ENCODE results near the gene ATRIP. TPM values are rescaled to one million over a fixed set of nuclear protein-coding genes. Genes with fewer than 3 reads are reported as not detected.
"Not testable (repeated sequence)": the region's sequence is repeated elsewhere in the genome, so short reads cannot be mapped to it uniquely, and the experiment has no call there.

The ATRIP gene
- total RNA-seq, 4 donors from 2014 or later: 5.6 to 14.1 (median 9.3) TPM

DNA sequence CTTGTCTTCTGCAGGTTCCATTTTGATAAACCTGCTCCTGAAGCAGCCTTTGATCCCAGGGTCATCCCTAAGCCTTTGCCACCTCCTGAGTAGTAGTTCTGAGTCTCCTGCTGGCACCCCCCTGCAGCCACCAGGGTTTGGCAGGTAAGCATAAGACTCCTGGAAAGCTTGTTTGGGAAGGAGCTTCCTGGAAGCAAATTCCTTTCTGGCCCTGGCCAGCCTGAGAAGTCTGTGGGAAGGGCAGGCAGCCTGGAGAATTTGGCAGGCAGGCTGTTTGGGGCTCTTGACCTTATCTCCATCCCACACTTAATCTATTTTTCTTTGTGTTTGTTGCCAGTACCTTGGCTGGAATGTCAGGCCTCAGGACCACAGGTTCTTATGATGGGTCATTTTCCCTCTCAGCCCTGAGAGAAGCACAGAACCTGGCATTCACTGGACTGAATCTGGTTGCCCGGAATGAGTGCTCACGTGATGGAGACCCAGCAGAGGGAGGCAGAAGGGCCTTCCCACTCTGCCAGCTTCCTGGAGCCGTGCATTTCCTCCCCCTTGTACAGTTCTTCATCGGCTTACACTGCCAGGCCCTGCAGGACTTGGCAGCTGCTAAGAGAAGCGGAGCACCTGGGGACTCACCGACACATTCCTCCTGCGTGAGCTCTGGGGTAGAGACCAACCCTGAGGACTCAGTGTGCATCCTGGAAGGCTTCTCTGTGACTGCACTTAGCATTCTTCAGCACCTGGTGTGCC is 13.4 kb downstream of the ATRIP start:
- WGBS, 2 donors: 48 to 63% methylated on average over 7 of the region's 7 CpGs
- H3K4me3 ChIP-seq (ENCODE audit: low read depth, poor library complexity, severe bottlenecking): no peak overlapping the region
- TF ChIP-seq, protein P1, sequence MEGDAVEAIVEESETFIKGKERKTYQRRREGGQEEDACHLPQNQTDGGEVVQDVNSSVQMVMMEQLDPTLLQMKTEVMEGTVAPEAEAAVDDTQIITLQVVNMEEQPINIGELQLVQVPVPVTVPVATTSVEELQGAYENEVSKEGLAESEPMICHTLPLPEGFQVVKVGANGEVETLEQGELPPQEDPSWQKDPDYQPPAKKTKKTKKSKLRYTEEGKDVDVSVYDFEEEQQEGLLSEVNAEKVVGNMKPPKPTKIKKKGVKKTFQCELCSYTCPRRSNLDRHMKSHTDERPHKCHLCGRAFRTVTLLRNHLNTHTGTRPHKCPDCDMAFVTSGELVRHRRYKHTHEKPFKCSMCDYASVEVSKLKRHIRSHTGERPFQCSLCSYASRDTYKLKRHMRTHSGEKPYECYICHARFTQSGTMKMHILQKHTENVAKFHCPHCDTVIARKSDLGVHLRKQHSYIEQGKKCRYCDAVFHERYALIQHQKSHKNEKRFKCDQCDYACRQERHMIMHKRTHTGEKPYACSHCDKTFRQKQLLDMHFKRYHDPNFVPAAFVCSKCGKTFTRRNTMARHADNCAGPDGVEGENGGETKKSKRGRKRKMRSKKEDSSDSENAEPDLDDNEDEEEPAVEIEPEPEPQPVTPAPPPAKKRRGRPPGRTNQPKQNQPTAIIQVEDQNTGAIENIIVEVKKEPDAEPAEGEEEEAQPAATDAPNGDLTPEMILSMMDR (IDR thresholded peaks at IDR 0.05): no peak
- no peak for TF ChIP-seq POLR2A (IDR thresholded peaks at IDR 0.05)
- intact Hi-C loops (cut with DNase I; ENCODE audit: low total_unique reads): loop anchor here (10.0 kb wide), 1 partner anchor 85 kb away; no protein-coding TSS in a partner anchor
- DNase-seq (ENCODE audit: low spot score in 2 of 2): no peak

DNA sequence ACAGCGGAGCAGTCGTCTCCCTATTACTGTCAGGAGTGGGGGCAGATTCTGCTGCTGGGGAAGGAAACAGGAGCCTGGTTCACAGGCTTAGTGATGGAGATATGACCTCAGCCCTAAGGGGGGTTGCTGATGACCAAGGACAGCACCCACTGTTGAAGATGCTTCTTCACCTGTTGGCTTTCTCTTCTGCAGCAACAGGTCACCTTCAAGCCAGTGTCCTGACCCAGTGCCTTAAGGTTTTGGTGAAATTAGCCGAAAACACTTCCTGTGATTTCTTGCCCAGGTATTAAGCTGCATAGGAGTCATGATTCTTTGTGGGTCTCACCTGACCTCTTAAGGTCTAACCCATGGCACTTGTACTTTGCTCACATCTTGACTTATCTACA is 14.0 kb downstream of the ATRIP start:
- no peak for DNase-seq (ENCODE audit: low spot score in 2 of 2)
- no peak overlapping the region for H3K4me3 ChIP-seq (ENCODE audit: low read depth, poor library complexity, severe bottlenecking)
- intact Hi-C loops (cut with DNase I; ENCODE audit: low total_unique reads): loop anchor here (10.0 kb wide), 1 partner anchor 84 kb away; no protein-coding TSS in a partner anchor
- 80 to 90% methylated on average over 3 of the region's 3 CpGs for WGBS, 2 donors
- TF ChIP-seq, protein P1 (IDR thresholded peaks at IDR 0.05): no peak
- no peak for TF ChIP-seq POLR2A (IDR thresholded peaks at IDR 0.05)

DNA sequence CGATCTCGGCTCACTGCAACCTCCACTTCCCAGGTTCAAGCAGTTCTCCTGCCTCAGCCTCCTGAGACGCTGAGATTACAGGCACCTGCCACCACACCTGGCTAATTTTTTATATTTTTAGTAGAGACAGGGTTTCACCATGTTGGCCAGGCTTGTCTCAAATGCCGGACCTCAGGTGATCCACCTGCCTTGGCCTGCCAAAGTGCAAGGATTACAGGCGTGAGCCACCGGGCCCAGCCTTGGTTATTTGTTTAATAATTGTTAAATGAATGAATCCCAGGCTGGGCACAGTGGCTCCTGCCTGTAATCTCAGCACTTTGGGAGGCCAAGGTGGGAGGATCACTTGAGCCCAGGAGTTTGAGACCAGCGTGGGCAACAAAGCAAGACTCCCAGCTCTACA is 15.2 kb downstream of the ATRIP start:
- H3K4me3 ChIP-seq (ENCODE audit: low read depth, poor library complexity, severe bottlenecking); DNase-seq (ENCODE audit: low spot score in 2 of 2): not testable (repeated sequence)
- intact Hi-C loops (cut with DNase I; ENCODE audit: low total_unique reads): loop anchor here (10.0 kb wide), 1 partner anchor 83 kb away; no protein-coding TSS in a partner anchor
- 89 to 92% methylated on average over 7 of the region's 7 CpGs for WGBS, 2 donors

DNA sequence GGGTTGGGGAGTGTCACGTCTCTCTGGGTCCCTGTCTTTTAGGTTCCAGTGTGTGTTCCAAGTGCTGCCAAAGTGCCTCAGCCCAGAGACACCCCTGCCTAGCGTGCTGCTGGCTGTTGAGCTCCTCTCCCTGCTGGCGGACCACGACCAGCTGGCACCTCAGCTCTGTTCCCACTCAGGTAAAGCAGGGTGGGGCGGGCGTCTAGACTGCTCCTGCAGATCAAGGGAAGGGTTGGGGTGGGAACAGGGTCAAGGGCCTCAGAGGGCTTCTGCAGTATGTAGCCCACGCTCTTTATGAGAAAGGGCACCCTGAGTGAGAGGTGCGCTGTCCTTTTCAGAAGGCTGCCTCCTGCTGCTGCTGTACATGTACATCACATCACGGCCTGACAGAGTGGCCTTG is 17.2 kb downstream of the ATRIP start:
- 81 to 88% methylated on average over 7 to 9 of the region's 9 CpGs for WGBS, 2 donors
- TF ChIP-seq, protein P1 (IDR thresholded peaks at IDR 0.05): no peak
- no peak for TF ChIP-seq POLR2A (IDR thresholded peaks at IDR 0.05)
- intact Hi-C loops (cut with DNase I; ENCODE audit: low total_unique reads): loop anchor here (10.0 kb wide), 1 partner anchor 81 kb away; no protein-coding TSS in a partner anchor
- no peak for DNase-seq (ENCODE audit: low spot score in 2 of 2)
- H3K4me3 ChIP-seq (ENCODE audit: low read depth, poor library complexity, severe bottlenecking): no peak overlapping the region

DNA sequence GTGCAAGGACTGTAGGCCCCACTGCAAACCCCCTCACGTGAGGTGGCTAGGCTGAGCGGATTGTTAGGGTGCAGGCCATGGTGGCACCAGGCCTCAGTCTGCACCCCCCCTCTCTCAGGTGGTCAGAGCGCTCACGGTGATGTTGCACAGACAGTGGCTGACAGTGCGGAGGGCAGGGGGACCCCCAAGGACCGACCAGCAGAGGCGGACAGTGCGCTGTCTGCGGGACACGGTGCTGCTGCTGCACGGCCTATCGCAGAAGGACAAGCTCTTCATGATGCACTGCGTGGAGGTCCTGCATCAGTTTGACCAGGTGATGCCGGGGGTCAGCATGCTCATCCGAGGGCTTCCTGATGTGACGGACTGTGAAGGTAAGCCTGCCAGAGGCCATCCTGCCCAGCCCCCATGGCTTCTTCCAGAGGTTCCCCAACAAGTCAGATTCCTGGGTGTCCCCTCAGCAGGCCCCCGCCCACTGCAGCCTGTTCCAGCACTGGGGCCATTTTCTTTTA is 18.2 kb downstream of the ATRIP start:
- TF ChIP-seq POLR2A (IDR thresholded peaks at IDR 0.05): no peak
- TF ChIP-seq, protein P1 (IDR thresholded peaks at IDR 0.05): no peak
- no peak for DNase-seq (ENCODE audit: low spot score in 2 of 2)
- H3K4me3 ChIP-seq (ENCODE audit: low read depth, poor library complexity, severe bottlenecking): no peak overlapping the region
- intact Hi-C loops (cut with DNase I; ENCODE audit: low total_unique reads): loop anchor here (10.0 kb wide), 1 partner anchor 80 kb away; no protein-coding TSS in a partner anchor
- 84 to 93% methylated on average over 11 to 12 of the region's 17 CpGs for WGBS, 2 donors

DNA sequence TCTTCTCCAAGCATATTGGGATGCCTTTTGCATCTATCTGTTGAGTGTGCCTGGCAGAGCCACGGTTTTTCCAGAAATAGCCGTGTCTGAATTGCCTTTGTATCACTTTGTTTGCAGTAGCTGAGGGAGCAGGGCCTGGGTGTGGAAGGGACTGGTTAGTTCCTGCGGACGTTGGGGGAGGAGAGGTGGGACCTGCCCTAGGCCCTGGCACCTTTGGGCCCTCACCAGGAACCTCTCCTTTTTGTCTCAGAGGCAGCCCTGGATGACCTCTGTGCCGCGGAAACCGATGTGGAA is 18.6 kb downstream of the ATRIP start:
- no peak overlapping the region for H3K4me3 ChIP-seq (ENCODE audit: low read depth, poor library complexity, severe bottlenecking)
- TF ChIP-seq, protein P1 (IDR thresholded peaks at IDR 0.05): no peak
- no peak for TF ChIP-seq POLR2A (IDR thresholded peaks at IDR 0.05)
- DNase-seq (ENCODE audit: low spot score in 2 of 2): no peak
- intact Hi-C loops (cut with DNase I; ENCODE audit: low total_unique reads): loop anchor here (10.0 kb wide), 1 partner anchor 80 kb away; no protein-coding TSS in a partner anchor
- WGBS, 2 donors: 11 to 16% methylated on average over 7 of the region's 7 CpGs

Measured in lower leg skin (tissue), 4 donors.